ENCODE measurements around the gene ZNF609. TPM values are rescaled to one million over a fixed set of nuclear protein-coding genes. Genes with fewer than 3 reads are reported as not detected.

ZNF609 gene
- total RNA-seq, 1 donor from 2014 or later: 16.0 TPM

DNA sequence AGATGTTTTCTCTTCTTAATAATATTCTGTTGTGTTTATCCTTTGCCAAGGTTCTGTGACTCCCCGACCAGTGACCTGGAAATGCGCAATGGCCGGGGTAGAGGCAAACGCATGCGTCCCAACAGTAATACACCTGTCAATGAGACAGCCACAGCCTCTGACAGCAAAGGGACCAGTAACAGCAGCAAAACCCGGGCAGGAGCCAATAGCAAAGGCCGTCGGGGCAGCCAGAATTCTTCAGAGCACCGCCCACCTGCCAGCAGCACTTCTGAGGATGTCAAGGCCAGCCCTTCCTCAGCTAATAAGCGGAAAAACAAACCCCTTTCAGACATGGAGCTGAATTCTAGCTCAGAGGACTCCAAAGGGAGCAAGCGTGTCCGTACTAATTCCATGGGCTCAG is 213.5 kb downstream of the ZNF609 start:
- Histone ChIP-seq H3K36me3 (peaks cover 26 to 29% of the 10 kb centered on the region in 2 donors), H3K4me1 (no peaks in the 10 kb centered on the region), H3K4me3 (no peak overlapping the region), H3K9me3 (no peaks in the 10 kb centered on the region), H3K27ac (no peak overlapping the region), H3K27me3 (no peaks in the 10 kb centered on the region)
- intact Hi-C loops (cut with DNase I): no loop called here
- TF ChIP-seq, protein P1, sequence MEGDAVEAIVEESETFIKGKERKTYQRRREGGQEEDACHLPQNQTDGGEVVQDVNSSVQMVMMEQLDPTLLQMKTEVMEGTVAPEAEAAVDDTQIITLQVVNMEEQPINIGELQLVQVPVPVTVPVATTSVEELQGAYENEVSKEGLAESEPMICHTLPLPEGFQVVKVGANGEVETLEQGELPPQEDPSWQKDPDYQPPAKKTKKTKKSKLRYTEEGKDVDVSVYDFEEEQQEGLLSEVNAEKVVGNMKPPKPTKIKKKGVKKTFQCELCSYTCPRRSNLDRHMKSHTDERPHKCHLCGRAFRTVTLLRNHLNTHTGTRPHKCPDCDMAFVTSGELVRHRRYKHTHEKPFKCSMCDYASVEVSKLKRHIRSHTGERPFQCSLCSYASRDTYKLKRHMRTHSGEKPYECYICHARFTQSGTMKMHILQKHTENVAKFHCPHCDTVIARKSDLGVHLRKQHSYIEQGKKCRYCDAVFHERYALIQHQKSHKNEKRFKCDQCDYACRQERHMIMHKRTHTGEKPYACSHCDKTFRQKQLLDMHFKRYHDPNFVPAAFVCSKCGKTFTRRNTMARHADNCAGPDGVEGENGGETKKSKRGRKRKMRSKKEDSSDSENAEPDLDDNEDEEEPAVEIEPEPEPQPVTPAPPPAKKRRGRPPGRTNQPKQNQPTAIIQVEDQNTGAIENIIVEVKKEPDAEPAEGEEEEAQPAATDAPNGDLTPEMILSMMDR (IDR thresholded peaks at IDR 0.05): no peak
- no peak for DNase-seq (ENCODE audit: low spot score in 2 of 2)

DNA sequence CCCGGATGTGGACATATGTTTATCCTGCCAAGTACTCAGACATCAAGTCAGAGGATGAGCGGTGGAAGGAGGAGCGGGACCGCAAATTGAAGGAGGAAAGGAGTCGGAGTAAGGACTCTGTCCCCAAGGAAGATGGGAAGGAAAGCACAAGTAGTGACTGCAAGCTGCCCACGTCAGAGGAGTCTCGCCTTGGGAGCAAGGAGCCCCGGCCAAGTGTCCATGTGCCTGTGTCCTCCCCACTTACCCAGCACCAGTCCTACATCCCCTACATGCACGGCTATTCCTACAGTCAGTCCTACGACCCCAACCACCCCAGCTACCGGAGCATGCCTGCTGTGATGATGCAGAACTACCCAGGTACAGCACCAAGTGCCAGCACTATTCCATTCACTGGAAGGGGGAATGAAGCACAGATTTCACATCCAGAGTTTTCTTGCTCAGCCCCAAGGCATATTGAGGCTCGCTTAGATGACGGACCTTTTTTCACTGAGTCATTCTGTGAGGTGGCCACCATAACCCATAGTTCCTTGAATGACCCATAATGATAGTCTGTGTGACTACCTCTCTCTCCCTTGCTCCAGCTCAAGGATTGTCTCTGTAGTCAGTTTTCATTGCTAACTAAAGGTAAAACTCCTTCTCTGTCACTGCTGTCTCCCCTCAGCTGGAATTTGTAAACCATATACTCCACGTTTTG is 217.9 kb downstream of the ZNF609 start:
- Histone ChIP-seq H3K27ac (no peak overlapping the region), H3K4me3 (no peak overlapping the region), H3K9me3 (no peaks in the 10 kb centered on the region), H3K4me1 (no peaks in the 10 kb centered on the region), H3K36me3 (peaks cover 58 to 63% of the 10 kb centered on the region in 2 donors), H3K27me3 (no peaks in the 10 kb centered on the region)
- intact Hi-C loops (cut with DNase I): no loop called here
- DNase-seq (ENCODE audit: low spot score in 2 of 2): no peak
- TF ChIP-seq, protein P1 (IDR thresholded peaks at IDR 0.05): no peak

DNA sequence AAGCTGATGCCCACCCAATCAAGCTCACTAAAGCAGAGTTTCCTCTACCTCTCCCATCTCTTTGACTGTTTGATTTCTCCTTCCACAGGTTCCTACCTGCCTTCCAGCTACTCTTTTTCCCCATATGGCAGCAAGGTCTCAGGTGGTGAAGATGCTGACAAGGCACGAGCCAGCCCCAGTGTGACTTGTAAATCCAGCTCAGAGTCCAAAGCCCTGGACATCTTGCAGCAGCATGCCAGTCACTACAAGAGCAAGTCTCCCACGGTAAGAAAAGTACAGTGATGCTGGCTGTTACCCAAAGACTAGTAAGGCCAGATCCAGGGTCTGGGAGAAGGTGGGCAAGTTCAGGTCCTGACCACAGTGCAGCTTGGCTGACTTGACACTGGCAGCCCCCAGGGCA is 219.7 kb downstream of the ZNF609 start:
- Histone ChIP-seq H3K36me3 (peaks cover 55 to 62% of the 10 kb centered on the region in 2 donors), H3K27ac (no peak overlapping the region), H3K9me3 (no peaks in the 10 kb centered on the region), H3K27me3 (no peaks in the 10 kb centered on the region), H3K4me3 (no peak overlapping the region), H3K4me1 (no peaks in the 10 kb centered on the region)
- no peak for DNase-seq (ENCODE audit: low spot score in 2 of 2)
- intact Hi-C loops (cut with DNase I): no loop called here
- TF ChIP-seq, protein P1 (IDR thresholded peaks at IDR 0.05): no peak

DNA sequence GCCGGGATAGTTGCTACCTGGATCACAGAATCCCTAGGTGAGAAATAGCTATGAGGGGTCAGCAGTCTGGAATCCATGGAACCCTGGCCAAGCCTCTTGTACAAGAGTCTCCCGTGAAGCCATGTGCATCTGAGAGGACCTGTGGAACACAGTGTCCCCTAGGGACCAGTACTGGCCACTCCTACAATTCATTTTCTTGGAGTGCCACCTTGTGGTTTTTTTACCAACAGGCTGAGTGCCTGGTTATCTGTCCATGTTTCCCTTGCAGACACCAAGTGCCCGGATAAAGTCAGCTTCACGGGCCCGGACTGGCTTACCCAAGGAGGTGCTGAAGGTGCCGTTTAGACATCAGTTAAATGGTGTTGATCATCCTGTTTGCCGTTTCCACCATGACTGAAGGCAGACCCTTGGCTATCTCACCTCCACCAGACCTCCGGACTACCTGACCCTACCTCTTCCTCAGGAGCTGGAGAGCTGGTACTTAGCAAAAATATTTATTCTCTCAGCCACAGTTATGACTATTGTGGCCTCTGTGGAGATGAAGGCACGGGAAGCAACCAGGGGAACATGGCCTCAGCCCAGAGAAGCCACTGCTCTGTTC is 221.1 kb downstream of the ZNF609 start:
- DNase-seq (ENCODE audit: low spot score in 2 of 2): no peak
- Histone ChIP-seq H3K9me3 (no peaks in the 10 kb centered on the region), H3K4me3 (no peak overlapping the region), H3K27me3 (no peaks in the 10 kb centered on the region), H3K4me1 (no peaks in the 10 kb centered on the region), H3K27ac (no peak overlapping the region), H3K36me3 (peaks cover 47 to 66% of the 10 kb centered on the region in 2 donors)
- intact Hi-C loops (cut with DNase I): no loop called here
- TF ChIP-seq, protein P1 (IDR thresholded peaks at IDR 0.05): peak; percentile 27 to 60 (median 58)

DNA sequence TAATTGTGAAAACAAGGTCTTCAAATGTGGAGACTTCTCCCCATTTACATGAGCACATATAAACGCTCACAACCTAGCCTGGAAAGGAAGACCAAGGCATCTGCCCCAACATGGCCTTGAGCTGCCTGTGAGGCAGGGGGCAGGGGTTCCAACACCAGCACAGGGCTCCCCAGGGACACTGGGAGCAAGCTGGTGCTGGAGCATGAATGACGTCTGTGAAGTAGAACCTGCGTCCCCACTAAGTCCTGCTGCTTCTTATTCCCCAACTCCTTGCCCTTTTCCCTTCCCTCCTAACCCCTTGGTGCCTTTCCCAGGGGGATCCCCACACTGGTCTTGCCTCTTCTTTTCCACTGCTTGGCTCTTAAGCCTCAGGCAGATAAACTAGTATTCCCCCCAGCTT is 221.9 kb downstream of the ZNF609 start:
- Histone ChIP-seq H3K36me3 (peaks cover 52 to 73% of the 10 kb centered on the region in 2 donors), H3K27ac (no peak overlapping the region), H3K4me3 (no peak overlapping the region), H3K27me3 (no peaks in the 10 kb centered on the region), H3K9me3 (no peaks in the 10 kb centered on the region), H3K4me1 (no peaks in the 10 kb centered on the region)
- TF ChIP-seq, protein P1 (IDR thresholded peaks at IDR 0.05): no peak
- no peak for DNase-seq (ENCODE audit: low spot score in 2 of 2)
- intact Hi-C loops (cut with DNase I): no loop called here

All from ascending aorta (tissue), 2 donors.